Inflammatory macrophage (primary cell): ENCODE data around the gene CAMK2A.

Experiments used
- DNase-seq, 2 donors: peaks; one replicate each; pipeline ENCODE4 v3.0.0-alpha.2; 2020 to 2022

Gene CAMK2A

GRCh38 chr5:150209099-150209635 is 80.4 kb downstream of the CAMK2A start:
- peak; percentile 31 to 74 for DNase-seq

DNA sequence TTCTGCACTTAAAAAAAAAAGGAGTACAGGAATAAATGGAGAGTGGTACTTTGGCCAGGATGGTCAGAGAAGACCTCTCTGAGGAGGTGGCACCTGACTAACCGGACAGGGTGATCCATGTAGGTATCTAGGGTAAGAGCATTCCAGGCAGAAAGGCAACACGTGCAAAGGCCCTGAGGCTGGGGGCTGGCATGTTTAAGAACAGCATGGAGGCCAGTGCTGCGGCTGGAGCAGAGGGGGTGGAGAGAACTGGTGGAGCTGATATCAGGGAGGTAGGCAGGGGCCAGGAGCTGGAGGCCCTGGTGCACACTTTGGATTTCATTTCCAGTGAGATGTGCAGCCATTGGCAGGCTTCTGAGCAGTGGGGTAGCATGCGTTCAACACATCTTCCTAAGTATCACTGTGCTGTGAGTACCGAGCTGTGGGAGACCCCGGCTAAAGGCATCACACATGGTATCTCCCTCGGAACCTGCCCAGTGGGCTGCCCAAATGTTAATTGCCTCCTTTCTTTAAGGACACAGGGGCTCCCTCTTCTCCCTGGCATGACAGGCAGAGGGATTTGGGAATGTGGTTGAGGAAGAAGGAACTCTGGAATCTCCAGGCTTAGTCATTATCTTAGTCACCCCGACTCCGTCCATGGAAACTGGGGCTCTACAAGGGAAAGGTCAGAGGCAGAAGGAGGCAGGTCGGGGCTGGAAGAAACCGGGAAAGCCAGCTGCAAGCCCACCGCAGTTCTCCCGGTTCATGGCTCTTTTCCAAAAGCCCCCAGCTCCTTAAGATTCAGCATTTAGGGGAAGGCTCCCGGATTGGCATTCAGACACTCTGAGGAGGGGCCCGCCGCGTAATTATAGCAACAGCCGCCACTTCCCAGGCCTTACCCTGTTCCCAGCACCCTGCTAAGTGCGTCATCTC is 81.1 kb downstream of the CAMK2A start:
- no peak for DNase-seq

DNA sequence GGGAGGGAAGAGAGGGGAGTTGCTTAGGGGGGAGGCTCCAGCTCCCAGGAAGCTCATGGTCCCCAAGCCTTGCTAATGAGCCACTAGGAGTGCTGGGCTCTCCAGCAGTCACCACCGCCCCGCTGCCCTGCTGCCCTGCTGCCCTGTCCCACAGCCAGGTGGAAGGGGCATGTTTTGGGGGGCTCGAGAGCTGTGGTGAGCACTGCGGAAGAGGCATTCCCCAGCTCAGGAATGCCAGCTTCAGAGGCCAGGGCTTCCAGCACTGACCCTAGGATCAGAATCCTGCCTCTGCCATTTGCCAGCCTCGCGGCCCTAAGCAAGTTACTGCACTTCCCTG is 82.8 kb downstream of the CAMK2A start:
- no peak for DNase-seq

DNA sequence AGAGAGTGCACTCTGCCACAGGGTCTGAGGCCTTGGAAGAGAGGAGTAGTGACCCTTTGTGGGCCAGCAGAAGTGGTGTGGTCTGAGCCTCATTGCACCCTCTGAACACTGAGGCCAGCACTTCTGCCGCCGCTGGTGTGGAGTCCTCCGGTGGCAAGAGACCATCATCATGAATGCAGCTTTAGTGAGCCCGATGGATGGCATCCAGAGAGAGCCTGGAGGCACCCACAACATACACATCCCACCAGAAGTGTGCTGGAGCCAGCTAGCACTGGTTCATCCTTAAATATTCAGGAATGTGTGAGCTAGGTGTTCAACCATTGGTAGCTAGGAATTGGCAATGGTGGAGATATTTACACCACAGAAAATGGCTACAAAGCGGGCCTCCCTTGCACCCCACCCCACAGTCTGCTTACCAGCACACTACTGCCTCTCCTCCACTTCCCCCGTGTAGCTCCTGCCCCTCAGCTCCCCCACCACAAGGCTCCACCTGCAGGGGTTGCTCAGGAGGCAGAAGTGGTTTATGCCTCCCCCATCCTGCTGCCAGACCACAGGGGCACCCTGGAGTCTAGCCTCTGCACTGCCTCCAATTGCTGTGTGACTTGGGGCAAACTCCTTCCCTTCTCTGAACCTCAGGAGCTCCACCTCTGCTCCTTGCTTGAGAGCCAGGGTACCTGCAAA is 83.3 kb downstream of the CAMK2A start:
- DNase-seq = no peak

DNA sequence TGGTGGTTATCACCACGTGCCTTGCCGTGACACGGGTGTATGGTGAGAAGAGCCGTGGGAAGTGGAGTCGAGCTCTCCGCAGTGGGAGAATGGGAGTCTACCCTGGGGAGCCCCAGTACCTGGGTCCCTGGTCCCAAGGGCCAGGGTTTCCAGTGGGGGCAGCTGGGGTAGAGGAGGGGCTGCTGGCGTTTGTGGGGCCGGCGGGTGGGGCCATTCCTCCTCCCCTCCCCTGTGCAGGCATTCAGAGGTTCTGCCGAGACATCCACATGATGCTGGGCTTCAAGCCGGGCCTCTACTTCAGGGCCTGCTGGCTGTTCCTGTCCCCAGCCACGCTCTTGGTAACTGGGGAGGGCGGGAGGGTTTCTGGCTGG is 85.0 kb downstream of the CAMK2A start:
- DNase-seq = no peak

GRCh38 chr5:150203832-150204589 is 85.6 kb downstream of the CAMK2A start:
- DNase-seq = no peak

DNA sequence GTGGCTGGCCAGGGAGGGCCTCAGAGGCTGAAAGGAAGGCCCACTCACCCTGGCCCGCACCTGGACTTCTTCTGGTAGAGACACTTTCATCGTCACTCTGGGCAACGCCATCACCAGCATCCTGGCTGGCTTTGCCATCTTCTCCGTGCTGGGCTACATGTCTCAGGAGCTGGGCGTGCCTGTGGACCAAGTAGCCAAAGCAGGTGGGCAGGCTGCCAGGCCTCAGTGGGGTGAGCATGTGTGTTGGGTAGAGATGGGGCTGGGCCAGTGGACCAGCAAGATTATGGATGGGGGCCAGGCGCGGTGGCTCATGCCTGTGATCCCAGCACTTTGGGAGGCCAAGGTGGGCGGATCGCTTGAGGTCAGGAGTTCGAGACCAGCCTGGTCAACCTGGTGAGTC is 87.1 kb downstream of the CAMK2A start:
- no peak for DNase-seq

GRCh38 chr5:150197476-150197875 is 92.1 kb downstream of the CAMK2A start:
- no peak for DNase-seq

- no peak for DNase-seq
Measured at GRCh38 chr5:150196986-150197385, 92.6 kb downstream of the CAMK2A start.

- no peak for DNase-seq
Measured at GRCh38 chr5:150196514-150196913, 93.1 kb downstream of the CAMK2A start.

DNA sequence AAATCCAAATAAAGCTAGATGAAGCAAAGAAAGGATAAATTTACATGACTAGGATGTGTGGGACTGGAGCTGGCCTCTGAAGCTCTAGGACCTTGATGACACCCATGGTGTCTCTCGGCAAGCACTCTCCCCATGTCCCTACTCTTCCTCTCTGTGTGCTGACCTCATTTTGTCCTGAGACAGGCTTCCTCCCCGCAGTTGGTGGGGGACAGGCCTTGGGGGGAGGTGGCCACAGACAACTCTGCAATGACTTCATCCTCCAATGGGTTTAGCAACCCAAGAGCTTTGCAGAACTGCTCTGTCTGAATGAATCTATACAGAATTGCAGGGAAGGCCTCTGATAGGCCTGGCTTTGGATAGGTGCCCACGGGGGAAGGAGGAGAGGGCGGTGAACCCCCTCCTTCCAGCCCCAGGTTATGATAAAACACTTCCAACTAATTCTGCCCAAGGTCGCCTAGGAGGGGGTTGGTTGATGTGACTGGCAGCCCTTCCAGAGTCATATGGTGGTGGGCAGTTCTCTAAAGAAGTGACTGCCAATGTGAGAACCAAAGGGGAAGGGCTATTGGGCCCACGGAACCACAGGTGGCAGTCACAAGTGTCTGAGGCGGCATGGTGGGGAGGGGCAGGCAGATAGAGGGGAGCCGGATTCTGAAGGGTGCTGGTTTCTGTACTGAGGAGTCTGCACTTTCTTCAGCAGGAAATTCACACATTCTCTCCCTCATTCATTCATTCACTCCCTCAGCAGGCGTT is 93.7 kb downstream of the CAMK2A start:
- DNase-seq = peak; percentile 61 to 83

DNA sequence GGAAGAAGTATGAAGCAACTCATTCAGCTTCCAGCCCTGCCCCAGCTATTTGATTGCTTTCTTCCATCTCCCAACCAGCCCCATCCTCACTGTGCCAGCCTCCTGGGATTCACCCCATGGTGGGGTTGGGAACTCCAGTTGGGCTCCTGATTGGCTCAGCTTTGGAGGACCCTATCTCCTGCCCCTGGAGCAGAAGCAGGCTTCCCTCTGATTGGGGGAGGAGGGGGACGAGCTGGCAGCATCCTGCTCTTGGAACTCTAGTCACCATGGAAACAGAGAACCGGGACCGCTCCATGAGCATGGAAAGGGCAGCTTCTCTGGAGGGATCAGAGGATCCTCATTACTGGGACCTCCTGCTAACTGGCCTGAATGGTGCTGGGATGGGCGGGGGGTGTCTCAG is 97.1 kb downstream of the CAMK2A start:
- no peak for DNase-seq

GRCh38 chr5:150190987-150191386 is 98.6 kb downstream of the CAMK2A start:
- DNase-seq = no peak

GRCh38 chr5:150190503-150190979 is 99.0 kb downstream of the CAMK2A start:
- DNase-seq = no peak

GRCh38 chr5:150189728-150190502 is 99.7 kb downstream of the CAMK2A start, which contains the start of gene SLC6A7:
Gene SLC6A7, plus strand, starts transcription at chr5:150190062. Its CDS starts 266 bp downstream, at chr5:150190328.
- DNase-seq = no peak

GRCh38 chr5:150189326-150189725 is 100.2 kb downstream of the CAMK2A start:
- peak; percentile 28 to 71 for DNase-seq

- DNase-seq = no peak
Measured at GRCh38 chr5:150188146-150188842, 101.3 kb downstream of the CAMK2A start.

GRCh38 chr5:150186897-150187296 is 102.7 kb downstream of the CAMK2A start:
- no peak for DNase-seq

DNA sequence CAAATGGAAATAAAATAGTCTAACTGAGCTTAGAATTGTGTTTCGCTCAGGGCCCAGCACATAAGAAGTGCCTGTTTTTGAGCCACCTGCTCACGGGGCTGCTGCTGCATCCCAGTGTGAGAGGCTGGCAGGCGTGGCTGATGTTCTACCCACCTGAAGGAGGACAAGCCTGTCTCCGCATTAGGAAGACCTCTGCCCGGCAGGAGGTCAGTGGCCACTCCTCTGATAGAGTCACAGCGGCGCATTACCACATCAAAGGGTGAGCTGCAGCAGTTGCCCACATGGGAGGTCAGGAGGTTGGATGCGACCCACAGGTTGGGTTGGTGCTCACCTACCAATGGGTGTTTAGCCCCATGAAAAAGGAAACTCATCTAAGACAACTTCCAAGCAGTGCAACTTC is 103.4 kb downstream of the CAMK2A start:
- no peak for DNase-seq
